Measurements from ENCODE around the gene PAPLN.

Gene PAPLN

DNA sequence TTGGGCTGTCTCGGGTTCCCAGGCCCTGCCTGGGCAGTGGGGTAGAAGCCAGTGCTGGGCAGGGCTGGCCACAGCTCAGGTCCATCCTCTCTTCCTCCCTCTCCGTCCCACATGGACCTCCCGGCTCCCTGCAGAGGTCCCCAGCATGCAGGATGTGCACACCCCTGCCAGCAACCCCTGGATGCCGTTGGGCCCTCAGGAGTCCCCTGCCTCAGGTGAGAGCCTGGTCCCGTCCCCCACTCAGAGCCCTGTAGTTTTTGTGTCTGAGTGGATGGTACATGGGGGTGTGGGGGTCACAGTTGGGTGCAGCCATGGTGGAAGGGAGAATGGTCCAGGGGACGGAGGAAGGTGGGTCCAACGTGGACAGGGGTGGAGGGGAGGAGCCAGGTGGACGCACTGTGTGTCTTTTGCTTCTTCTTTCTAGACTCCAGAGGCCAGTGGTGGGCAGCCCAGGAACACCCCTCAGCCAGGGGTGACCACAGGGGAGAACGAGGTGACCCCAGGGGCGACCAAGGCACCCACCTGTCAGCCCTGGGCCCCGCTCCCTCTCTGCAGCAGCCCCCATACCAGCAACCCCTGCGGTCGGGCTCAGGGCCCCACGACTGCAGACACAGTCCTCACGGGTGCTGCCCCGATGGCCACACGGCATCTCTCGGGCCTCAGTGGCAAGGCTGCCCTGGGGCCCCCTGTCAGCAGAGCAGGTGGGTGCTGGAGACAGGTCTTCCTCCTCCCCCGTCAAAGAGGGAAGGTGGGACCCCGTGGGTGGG is 21.7 kb downstream of the PAPLN start:
- in situ Hi-C loops (cut with MboI; ENCODE audit: low sequenced_read_pairs), result no loop called here

DNA sequence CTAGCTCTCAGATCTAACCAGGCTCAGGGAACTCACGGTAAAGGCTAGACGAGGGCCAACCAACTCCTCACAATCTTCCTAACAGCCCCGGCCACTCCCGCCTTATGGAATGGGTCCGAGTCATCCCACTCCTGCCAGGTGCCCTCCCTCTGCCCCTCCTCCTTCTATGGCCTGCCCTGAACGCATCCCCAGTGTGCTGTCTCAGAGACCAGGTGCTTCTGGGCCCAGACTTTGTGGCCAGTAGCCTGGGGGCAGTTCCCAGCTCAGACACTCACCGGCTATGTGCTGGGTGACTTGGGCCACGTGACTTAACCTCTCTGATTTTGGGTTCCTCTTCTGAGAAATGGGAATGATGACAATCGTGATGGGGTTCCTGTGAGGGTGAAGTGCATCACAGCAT is 22.5 kb downstream of the PAPLN start:
- in situ Hi-C loops (cut with MboI; ENCODE audit: low sequenced_read_pairs), result no loop called here

- in situ Hi-C loops (cut with MboI; ENCODE audit: low sequenced_read_pairs), result no loop called here
These were observed 23.3 kb downstream of the PAPLN start for GRCh38 chr14:73260574-73260973.

DNA sequence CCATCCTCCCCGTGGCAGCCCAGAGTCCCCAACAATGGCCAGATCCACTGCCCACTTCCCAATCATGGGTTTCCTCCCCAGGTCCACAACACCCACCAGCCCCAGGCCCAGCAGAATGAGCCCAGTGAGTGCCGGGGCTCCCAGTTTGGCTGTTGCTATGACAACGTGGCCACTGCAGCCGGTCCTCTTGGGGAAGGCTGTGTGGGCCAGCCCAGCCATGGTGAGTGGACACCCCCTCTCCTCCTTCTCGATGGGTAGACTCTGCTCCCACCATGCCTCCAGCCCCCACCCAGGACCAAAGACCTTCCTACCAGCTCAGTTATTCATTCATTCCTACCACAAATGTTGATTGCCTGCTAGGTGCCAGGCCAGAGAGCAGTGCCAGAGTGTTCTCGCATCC is 23.8 kb downstream of the PAPLN start:
- in situ Hi-C loops (cut with MboI; ENCODE audit: low sequenced_read_pairs), result no loop called here

DNA sequence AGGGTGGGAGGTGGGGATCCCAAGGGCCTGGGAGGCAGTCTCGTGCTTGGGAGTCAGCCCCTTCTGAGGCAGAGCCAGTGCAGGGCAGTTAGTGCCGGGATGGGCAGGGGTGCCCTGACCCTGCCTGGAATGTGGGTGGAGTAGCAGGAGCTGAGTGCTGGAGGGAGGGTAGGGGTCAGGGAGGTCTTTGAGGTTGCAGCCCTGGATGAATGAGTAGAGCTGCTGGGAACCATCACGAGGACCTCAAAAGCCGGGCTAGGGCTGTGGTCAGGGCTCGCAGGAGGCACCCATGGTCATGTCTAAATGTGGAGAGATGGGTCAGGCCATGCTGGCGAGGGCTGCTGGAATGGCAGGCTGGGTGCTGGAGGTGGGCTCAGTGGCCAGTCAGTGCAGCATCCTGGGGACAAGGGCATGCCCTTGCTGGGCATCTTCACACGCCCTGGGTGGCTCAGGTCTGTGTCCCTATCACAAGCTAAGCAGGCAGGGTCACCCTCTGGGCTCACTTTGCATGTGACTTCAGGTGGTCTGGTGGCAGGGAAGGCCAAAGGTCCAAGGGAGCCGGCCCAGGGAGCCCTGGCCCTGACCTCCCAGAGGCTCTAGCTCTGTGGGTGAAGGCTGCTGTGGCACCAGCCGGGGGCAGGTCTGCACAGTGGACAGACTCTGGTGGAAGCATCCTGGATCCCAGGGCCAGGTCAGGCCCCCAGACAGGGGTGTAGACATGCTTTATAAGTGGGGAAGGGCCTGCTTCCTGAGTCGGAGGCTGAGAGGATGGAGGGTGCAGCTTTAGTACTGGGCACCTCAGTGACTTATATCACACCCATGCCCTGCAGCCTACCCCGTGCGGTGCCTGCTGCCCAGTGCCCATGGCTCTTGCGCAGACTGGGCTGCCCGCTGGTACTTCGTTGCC is 24.5 kb downstream of the PAPLN start:
- in situ Hi-C loops (cut with MboI; ENCODE audit: low sequenced_read_pairs), result no loop called here

DNA sequence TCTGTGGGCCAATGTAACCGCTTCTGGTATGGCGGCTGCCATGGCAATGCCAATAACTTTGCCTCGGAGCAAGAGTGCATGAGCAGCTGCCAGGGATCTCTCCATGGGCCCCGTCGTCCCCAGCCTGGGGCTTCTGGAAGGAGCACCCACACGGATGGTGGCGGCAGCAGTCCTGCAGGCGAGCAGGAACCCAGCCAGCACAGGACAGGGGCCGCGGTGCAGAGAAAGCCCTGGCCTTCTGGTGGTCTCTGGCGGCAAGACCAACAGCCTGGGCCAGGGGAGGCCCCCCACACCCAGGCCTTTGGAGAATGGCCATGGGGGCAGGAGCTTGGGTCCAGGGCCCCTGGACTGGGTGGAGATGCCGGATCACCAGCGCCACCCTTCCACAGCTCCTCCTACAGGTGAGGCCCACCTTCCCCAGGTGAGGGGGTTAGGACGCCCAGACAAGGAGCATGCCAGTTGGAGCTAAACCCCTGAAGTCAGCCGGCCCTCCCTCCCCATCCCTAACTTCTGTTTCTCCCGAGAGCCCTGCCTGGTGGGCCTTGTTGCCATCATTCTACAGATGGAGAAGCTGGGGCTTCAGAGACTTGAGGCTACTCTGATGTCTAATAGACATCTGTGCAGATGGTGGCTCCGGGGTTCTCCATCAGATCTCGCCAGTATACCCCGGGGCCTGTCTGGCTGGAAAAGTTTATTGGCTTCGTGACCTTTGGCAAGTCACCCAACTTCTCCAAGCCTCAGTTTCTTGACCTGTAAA is 25.3 kb downstream of the PAPLN start:
- in situ Hi-C loops (cut with MboI; ENCODE audit: low sequenced_read_pairs), result no loop called here

DNA sequence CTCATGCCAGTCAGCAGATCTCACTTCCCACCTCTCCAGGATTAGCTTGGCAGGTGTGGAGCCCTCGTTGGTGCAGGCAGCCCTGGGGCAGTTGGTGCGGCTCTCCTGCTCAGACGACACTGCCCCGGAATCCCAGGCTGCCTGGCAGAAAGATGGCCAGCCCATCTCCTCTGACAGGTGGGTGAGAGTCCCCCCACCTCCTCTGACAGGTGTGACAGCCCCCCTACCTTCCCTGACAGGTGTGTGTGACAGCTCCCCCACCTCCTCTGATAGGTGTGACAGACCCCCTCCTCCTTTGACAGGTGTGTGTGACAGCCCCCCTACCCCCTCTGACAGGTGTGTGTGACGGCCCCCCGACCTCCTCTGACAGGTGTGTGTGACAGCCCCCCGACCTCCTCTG is 26.3 kb downstream of the PAPLN start:
- in situ Hi-C loops (cut with MboI; ENCODE audit: low sequenced_read_pairs), result no loop called here

DNA sequence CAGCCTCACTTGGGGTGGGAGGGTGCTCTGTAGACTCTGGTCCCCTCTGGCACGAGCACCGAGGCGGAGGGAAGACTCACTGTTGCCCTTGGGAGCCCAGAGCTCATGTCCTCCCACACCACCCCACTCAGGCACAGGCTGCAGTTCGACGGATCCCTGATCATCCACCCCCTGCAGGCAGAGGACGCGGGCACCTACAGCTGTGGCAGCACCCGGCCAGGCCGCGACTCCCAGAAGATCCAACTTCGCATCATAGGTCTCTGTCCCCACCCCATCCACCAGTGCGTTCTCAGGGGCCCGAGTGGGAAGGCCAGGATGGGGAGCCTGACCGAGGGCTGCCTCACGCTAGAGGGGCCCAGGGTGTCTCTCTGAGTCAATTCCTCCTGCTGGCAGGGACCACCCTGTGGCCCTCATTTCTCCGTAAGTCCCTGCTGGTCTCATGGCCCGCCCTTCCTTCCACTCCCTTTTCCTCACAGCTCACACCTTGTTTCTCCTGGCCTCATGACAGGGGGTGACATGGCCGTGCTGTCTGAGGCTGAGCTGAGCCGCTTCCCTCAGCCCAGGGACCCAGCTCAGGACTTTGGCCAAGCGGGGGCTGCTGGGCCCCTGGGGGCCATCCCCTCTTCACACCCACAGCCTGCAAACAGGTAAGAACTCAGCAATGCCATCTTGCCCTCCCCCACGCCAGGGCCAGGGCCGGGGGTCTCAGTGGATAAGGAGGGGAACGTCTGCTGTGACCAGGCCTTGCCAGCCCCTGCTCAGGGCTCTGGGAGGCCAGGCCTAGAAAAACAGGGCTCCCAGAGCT is 27.0 kb downstream of the PAPLN start:
- in situ Hi-C loops (cut with MboI; ENCODE audit: low sequenced_read_pairs), result no loop called here

GRCh38 chr14:73264885-73265720 is 27.8 kb downstream of the PAPLN start:
- in situ Hi-C loops (cut with MboI; ENCODE audit: low sequenced_read_pairs), result no loop called here

DNA sequence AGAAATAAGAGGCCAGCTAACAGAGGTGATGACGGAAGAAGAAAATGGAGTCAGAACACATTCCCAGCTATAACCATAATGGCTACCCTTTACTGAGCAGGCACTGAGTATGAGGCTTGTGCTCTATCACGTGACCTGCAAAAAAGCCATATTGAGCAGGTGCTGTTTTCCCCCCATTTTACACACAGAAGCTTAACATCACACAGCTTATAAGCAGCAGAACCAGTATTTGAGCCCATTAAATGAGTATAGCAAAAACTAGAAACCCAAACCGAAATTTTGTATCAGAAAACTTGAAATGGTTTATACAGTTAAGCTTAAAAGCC is 28.4 kb downstream of the PAPLN start:
- in situ Hi-C loops (cut with MboI; ENCODE audit: low sequenced_read_pairs), result no loop called here

DNA sequence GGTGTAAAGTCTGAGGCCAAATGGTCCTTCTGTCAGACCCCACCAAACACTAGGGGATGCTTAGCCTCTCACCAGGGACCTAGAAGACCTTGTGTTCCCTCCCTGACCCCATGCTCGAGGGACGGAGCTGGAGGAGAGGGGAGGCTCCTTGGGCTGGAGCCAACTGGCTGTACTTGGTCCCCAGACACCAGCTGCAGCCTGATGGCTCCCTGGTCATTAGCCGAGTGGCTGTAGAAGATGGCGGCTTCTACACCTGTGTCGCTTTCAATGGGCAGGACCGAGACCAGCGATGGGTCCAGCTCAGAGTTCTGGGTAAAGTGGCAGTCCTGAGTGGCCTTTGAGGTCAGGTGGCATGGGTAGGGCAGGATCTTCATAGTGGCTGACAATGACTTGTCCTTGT is 29.0 kb downstream of the PAPLN start:
- in situ Hi-C loops (cut with MboI; ENCODE audit: low sequenced_read_pairs), result no loop called here

DNA sequence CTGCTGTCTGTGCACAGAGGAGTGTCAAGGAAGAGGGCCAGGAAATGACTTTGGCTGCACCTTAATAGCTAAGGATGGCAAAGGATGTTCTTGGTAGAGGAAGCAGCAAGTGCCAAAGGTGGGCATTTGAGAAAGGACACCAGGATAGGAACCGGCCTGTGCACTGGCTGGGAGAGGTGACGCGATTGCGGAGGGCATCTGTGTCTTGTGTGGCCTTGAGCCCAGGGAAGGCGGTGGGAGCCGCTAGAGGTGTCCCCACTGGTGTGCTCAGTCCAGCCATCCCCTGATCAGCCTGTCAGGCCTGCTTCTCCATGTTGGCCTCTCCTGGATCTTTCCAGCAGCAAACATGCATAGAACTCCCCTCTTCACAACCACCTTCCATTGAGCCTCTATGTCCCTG is 30.2 kb downstream of the PAPLN start:
- in situ Hi-C loops (cut with MboI; ENCODE audit: low sequenced_read_pairs), result no loop called here

DNA sequence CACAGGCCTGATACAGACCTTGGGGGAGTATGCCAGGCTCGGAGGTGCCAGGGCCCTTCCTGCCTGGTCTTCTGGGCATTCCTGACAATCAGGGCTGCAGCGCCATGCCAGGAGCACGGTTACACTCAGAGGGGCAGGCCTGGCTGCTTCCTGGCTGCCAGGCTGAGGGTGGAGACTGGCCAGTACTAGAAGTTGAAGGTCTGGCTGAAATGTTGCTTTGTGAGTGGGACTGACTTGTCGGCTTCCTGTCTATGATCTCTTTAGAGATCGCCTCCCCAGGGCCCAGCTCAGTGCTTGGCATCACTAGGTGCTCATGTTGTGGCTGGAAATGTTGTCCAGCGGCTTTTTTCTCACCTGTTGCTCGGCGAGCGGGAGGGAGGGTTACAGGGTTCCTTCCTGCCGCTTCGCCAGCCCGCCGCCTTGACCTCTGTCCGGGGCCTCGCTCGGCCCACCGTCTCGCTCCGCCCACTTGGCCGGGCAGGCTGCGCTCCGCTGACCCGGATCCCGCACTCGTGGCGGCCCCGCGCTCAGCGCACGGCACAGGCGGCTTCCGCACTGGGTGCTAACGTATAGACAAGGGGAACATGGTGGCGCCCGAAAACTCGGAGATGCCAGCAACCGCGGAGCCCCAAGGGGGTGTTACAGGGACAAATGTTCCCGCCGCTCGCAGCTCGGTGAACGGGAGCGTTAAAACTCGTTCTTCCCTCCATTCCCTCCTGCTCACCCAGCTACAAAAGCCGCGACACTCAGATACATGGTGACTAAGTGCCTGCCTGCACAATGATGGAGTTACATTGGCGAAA is 32.6 kb downstream of the PAPLN start:
- in situ Hi-C loops (cut with MboI; ENCODE audit: low sequenced_read_pairs), result no loop called here

DNA sequence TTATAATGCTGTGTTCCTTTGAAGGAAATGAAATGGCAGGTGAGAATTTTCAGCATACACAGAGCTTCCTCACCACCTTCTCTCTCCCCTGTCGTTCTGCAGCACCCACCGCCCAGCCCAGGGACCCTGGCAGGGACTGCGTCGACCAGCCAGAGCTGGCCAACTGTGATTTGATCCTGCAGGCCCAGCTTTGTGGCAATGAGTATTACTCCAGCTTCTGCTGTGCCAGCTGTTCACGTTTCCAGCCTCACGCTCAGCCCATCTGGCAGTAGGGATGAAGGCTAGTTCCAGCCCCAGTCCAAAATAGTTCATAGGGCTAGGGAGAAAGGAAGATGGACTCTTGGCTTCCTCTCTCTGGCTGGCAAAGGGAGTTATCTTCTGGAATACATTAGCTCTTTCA is 35.1 kb downstream of the PAPLN start:
- in situ Hi-C loops (cut with MboI; ENCODE audit: low sequenced_read_pairs), result no loop called here

- in situ Hi-C loops (cut with MboI; ENCODE audit: low sequenced_read_pairs), result no loop called here
These were observed 36.5 kb downstream of the PAPLN start for GRCh38 chr14:73273799-73274198.

DNA sequence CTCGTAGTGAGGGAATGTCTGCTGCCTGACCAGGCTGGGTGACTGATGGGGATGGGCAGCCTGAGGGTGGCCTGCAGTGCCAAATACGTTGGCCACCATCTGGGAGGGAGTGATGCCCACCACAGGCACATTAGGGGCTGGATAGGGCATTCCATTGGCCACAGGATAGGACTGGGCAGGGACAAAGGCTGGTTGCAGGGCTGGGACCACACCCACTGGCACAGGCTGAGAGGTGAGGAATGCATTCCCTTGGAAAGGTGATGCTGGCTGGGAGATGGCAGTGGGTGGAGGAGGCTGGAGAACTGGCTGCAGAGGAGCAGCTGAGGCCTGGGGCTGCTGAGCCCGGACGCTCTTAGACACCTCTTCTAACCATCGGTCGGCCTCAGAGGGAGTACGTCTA is 39.5 kb downstream of the PAPLN start:
- in situ Hi-C loops (cut with MboI; ENCODE audit: low sequenced_read_pairs), result no loop called here

DNA sequence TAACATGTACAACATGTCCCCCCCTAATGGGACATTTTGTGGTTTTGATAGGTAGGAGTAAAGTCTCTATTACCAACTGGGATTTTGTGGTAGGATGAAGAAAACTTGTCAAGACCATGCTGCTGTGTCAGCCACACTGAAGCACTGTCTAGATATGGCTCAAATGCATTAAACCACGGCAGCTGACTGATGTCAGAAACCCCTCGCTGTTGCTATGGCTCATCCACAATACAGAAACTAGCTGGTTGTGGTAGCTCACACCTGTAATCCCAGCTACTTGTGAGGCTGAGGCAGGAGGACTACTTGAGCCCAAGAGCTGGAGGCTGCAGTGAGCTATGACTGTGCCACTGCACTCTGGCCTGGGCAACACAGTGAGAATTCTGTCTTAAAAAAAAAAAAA is 40.1 kb downstream of the PAPLN start:
- in situ Hi-C loops (cut with MboI; ENCODE audit: low sequenced_read_pairs), result no loop called here

DNA sequence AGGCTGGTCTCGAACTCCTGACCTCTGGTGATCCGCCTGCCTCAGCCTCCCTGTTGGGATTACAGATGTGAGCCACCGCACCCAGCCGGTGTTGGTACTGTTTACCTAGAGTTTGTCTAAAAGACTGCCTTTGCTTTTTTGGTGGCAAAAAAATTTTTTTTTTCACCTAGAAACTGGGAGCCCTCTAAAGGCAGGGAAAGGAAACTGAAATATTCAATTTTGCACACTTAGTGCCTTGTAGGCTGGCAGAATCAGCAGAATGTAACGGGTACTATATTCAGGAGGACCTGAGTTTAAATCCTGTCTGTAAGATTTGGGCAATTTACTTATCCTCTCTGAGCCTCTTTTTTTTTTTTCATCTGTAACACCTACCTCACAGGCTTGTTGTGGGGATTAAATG is 43.6 kb downstream of the PAPLN start:
- in situ Hi-C loops (cut with MboI; ENCODE audit: low sequenced_read_pairs), result no loop called here
